SK-N-MC (cell line): ENCODE data around the gene SEC31A.
A peak's percentile ranks its signal among the peaks of the same experiment; 100 is the strongest.

Experiments
- DNase-seq: peaks from one replicate; pipeline ENCODE4 v3.0.0-alpha.2; 2011; ENCODE audit warnings: low read depth, low spot score
- H3K27ac ChIP-seq: fragments of 200-600 bp; sonication (generic); 2 replicates; pipeline ENCODE4 v1.5.1; 2016; ENCODE audit warnings: mixed run types
- H3K36me3 ChIP-seq: fragments of 200-600 bp; sonication (generic); 2 replicates; pipeline ENCODE4 v1.6.1; 2017; ENCODE audit warnings: antibody characterized with exemption, low read length, mixed read lengths; ENCODE audit not compliant: insufficient read depth
- H3K4me3 ChIP-seq: fragments of 200-600 bp; sonication (generic); 2 replicates; pipeline ENCODE4 v1.5.1; 2016
- H3K9ac ChIP-seq: fragments of 200-600 bp; sonication (generic); 2 replicates; pipeline ENCODE4 v1.8.0; 2017; ENCODE audit warnings: mixed run types, mixed read lengths; ENCODE audit not compliant: insufficient read length
- H3K9me3 ChIP-seq: fragments of 200-600 bp; sonication (generic); 2 replicates; pipeline ENCODE4 v1.6.1; 2017; ENCODE audit warnings: low read depth, mild to moderate bottlenecking, antibody characterized with exemption, low read length, moderate library complexity, mixed read lengths
- EZH2 ChIP-seq: fragments of 200-600 bp; sonication (generic); IDR thresholded peaks from one replicate; pipeline ENCODE4 v1.6.1; 2017; ENCODE audit warnings: antibody characterized with exemption
- FOXP2 ChIP-seq: optimal IDR thresholded peaks from 2 replicates; pipeline ENCODE3; 2011; ENCODE audit warnings: mild to moderate bottlenecking, moderate library complexity; ENCODE audit not compliant: insufficient read depth; ENCODE audit errors: extremely low read length, control extremely low read depth
- POLR2AphosphoS5 ChIP-seq: IDR thresholded peaks from 2 replicates; pipeline ENCODE4 v1.6.1; 2012; ENCODE audit warnings: mild to moderate bottlenecking, low read depth, low read length, borderline replicate concordance

The SEC31A gene

GRCh38 chr4:82773057-82773456 lies 117.9 kb downstream of the SEC31A start:
- H3K36me3 ChIP-seq: no peaks in the 10 kb centered on the region
- H3K27ac ChIP-seq: no peak overlapping the region
- no peak overlapping the region for H3K4me3 ChIP-seq
- no peak overlapping the region for H3K9ac ChIP-seq
- no peak for DNase-seq
- no peaks in the 10 kb centered on the region for H3K9me3 ChIP-seq
- TF ChIP-seq POLR2AphosphoS5 (no peak), FOXP2 (no peak), EZH2 (no peak)

DNA sequence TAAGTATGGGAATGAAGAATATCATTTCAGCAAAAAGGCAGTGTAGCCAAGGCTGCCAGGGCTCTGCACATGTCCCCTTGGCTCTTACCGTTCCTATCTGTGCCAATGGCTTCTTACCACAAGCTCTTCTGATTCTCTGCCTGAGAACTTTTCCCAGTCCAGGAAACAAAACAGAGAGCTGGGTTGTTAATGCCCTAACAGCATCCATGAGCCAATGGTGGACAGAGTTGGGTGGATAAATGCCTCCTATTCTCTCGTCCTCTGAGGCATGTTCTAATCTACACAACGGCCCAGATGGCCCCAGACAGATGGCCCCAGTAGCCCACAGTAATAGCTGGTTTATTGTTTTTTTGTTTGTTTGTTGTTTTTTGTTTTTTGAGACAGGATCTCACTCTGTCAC lies 120.3 kb downstream of the SEC31A start:
- no peaks in the 10 kb centered on the region for H3K36me3 ChIP-seq
- no peak overlapping the region for H3K4me3 ChIP-seq
- TF ChIP-seq FOXP2: no peak
- no peak for TF ChIP-seq POLR2AphosphoS5
- no peak for TF ChIP-seq EZH2
- H3K9me3 ChIP-seq: no peaks in the 10 kb centered on the region
- H3K27ac ChIP-seq: 0 out of 2 replicates have a peak overlapping the region, but pooled peaks have one; percentile 13
- no peak for DNase-seq
- H3K9ac ChIP-seq: no peak overlapping the region
